Fibroblast of villous mesenchyme (primary cell): ENCODE data around the gene IFRD2. TPM values are rescaled to one million over a fixed set of nuclear protein-coding genes. Genes with fewer than 3 reads are reported as not detected.
"Not testable (repeated sequence)": the region's sequence is repeated elsewhere in the genome, so short reads cannot be mapped to it uniquely, and the experiment has no call there.

Experiments
- DNase-seq: peaks from one replicate; pipeline ENCODE4 v3.0.0-alpha.2; 2010; ENCODE audit warnings: low read depth
- H3K4me3 ChIP-seq: 2 replicates; pipeline ENCODE4 v1.5.1; 2011; ENCODE audit warnings: low read depth, mild to moderate bottlenecking, low read length
- CTCF ChIP-seq: IDR thresholded peaks from 2 replicates; pipeline ENCODE4 v1.5.1; 2012; ENCODE audit warnings: low read depth, mild to moderate bottlenecking, low read length; ENCODE audit not compliant: insufficient read depth
- total RNA-seq: library from RNA; depleted of rRNA; stranded (reverse); fragments of >200 nt; gene quantifications from 2 replicates; pipeline ENCODE4 v1.2.3, GENCODE V29; 2012

IFRD2 gene
- total RNA-seq, 1 donor, result 82.0 TPM

GRCh38 chr3:50316657-50317242 lies 24.5 kb upstream of the IFRD2 start:
- H3K4me3 ChIP-seq, result no peak overlapping the region
- TF ChIP-seq CTCF, result no peak
- DNase-seq, result peak; percentile 53

GRCh38 chr3:50314816-50315215 lies 22.6 kb upstream of the IFRD2 start:
- H3K4me3 ChIP-seq, result no peak overlapping the region
- DNase-seq, result no peak
- TF ChIP-seq CTCF, result no peak

- H3K4me3 ChIP-seq, result no peak overlapping the region
- TF ChIP-seq CTCF, result no peak
- no peak for DNase-seq
Measured at GRCh38 chr3:50314342-50314741, 22.1 kb upstream of the IFRD2 start.

GRCh38 chr3:50312041-50312440 lies 19.8 kb upstream of the IFRD2 start:
- not testable (repeated sequence) for H3K4me3 ChIP-seq, DNase-seq

GRCh38 chr3:50304601-50305000 lies 12.4 kb upstream of the IFRD2 start:
- no peak for DNase-seq
- TF ChIP-seq CTCF, result no peak
- H3K4me3 ChIP-seq, result no peak overlapping the region

- no peak within 1 kb of the TSS for H3K4me3 ChIP-seq
- peak; percentile 30 for DNase-seq
- peak; percentile 20 for TF ChIP-seq CTCF
Measured at GRCh38 chr3:50303013-50303815, 11.0 kb upstream of the IFRD2 start, which contains the start of gene HYAL1. Gene HYAL1, minus strand, starts transcription at chr3:50303574. Its CDS starts 618 bp downstream, at chr3:50302956.

- DNase-seq, result no peak
- no peak overlapping the region for H3K4me3 ChIP-seq
- no peak for TF ChIP-seq CTCF
Measured at GRCh38 chr3:50302095-50303012, 10.1 kb upstream of the IFRD2 start.
